IMR-90 (cell line): ENCODE measurements around the gene PCSK5. TPM values are rescaled to one million over a fixed set of nuclear protein-coding genes. Genes with fewer than 3 reads are reported as not detected.

Source experiments
- ATAC-seq: fragments of 200-7000 bp; cut with Tn5 transposase; 2 replicates; pipeline ENCODE4 v1.9.1; 2020; ENCODE audit warnings: low read depth, mild to moderate bottlenecking, moderate library complexity
- BruUV-seq: library from RNA; stranded (reverse); fragments of 400-500 nt; replicated peaks from 2 replicates; lab custom pipeline; 2021; lab: Mats Ljungman, UMichigan
- CTCF ChIA-PET: fragments of 300-600 bp; formaldehyde crosslinking; extraction: SDS; loops from one replicate; lab custom pipeline; 2021; ENCODE audit warnings: antibody characterized with exemption; lab: Yijun Ruan, JAX
- POLR2A ChIA-PET: fragments of 300-600 bp; sonication (Branson Sonifier 250); formaldehyde crosslinking; loops from one replicate; lab custom pipeline; 2022; ENCODE audit warnings: antibody characterized with exemption; ENCODE audit not compliant: unreplicated experiment; lab: Charles Lee
- DNase-seq: peaks from one replicate; pipeline ENCODE4 v3.0.0; 2013
- H2AFZ ChIP-seq: replicated peaks from 2 replicates; pipeline ENCODE3; 2013; ENCODE audit warnings: low read length, mild to moderate bottlenecking; ENCODE audit not compliant: poor library complexity
- H2AK5ac ChIP-seq: 2 replicates; pipeline ENCODE4 v1.6.1; 2013; ENCODE audit warnings: low read depth, low read length, inconsistent platforms
- H2AK9ac ChIP-seq: replicated peaks from 2 replicates; pipeline ENCODE3; 2013; ENCODE audit warnings: mild to moderate bottlenecking, low read depth, low read length, moderate library complexity; ENCODE audit not compliant: poor library complexity
- H2BK120ac ChIP-seq: 2 replicates; pipeline ENCODE4 v1.6.1; 2013; ENCODE audit warnings: low read depth, low read length, inconsistent platforms
- H2BK15ac ChIP-seq: 3 replicates; pipeline ENCODE4 v1.6.1; 2013; ENCODE audit warnings: low read depth, low read length, inconsistent platforms
- H2BK20ac ChIP-seq: 2 replicates; pipeline ENCODE4 v1.6.1; 2013; ENCODE audit warnings: low read depth, mild to moderate bottlenecking, inconsistent platforms, low read length, moderate library complexity
- H2BK5ac ChIP-seq: 2 replicates; pipeline ENCODE4 v1.6.1; 2013; ENCODE audit warnings: mild to moderate bottlenecking, low read depth, low read length, inconsistent platforms; ENCODE audit not compliant: poor library complexity, severe bottlenecking
- H3K14ac ChIP-seq: replicated peaks from 2 replicates; pipeline ENCODE4 v1.6.1; 2013; ENCODE audit warnings: low read depth, low read length, inconsistent platforms
- H3K18ac ChIP-seq: 2 replicates; pipeline ENCODE4 v1.6.1; 2013; ENCODE audit warnings: low read depth, low read length, control low read depth
- H3K23ac ChIP-seq: 2 replicates; pipeline ENCODE4 v1.6.1; 2013; ENCODE audit warnings: low read depth, low read length, inconsistent platforms
- H3K27ac ChIP-seq: 2 replicates; pipeline ENCODE4 v1.5.1; 2013; ENCODE audit warnings: mild to moderate bottlenecking, control low read depth, low read length; ENCODE audit not compliant: insufficient read depth
- H3K27me3 ChIP-seq: 2 replicates; pipeline ENCODE4 v1.6.1; 2013; ENCODE audit warnings: low read length; ENCODE audit not compliant: control insufficient read depth, insufficient read depth
- H3K36me3 ChIP-seq: 2 replicates; pipeline ENCODE4 v1.6.1; 2013; ENCODE audit warnings: low read length, mixed read lengths; ENCODE audit not compliant: control insufficient read depth, insufficient read depth
- H3K4ac ChIP-seq: 2 replicates; pipeline ENCODE4 v1.6.1; 2013; ENCODE audit warnings: low read depth, low read length, inconsistent platforms
- H3K4me1 ChIP-seq: 2 replicates; pipeline ENCODE4 v1.6.1; 2013; ENCODE audit warnings: low read length, mixed read lengths; ENCODE audit not compliant: control insufficient read depth, insufficient read depth
- H3K4me2 ChIP-seq: 2 replicates; pipeline ENCODE4 v1.6.1; 2013; ENCODE audit warnings: low read depth, mild to moderate bottlenecking, control low read depth, low read length, moderate library complexity
- H3K4me3 ChIP-seq: 2 replicates; pipeline ENCODE4 v1.5.1; 2013; ENCODE audit warnings: low read depth, mild to moderate bottlenecking, control low read depth, low read length, moderate library complexity; ENCODE audit not compliant: insufficient read depth
- H3K56ac ChIP-seq: 2 replicates; pipeline ENCODE4 v1.6.1; 2013; ENCODE audit warnings: low read length, inconsistent platforms; ENCODE audit not compliant: insufficient read depth; ENCODE audit errors: extremely low read depth
- H3K79me1 ChIP-seq, 2 experiments: 2 replicates each; pipeline ENCODE4 v1.6.1; 2013; ENCODE audit warnings: low read length in 2 of 2, inconsistent platforms in 1 of 2, low read depth in 1 of 2
- H3K9ac ChIP-seq: 2 replicates; pipeline ENCODE4 v1.6.1; 2013; ENCODE audit warnings: low read depth, low read length, control low read depth
- H3K9me1 ChIP-seq: 2 replicates; pipeline ENCODE4 v1.6.1; 2013; ENCODE audit warnings: low read length, inconsistent platforms; ENCODE audit not compliant: insufficient read depth
- H3K9me3 ChIP-seq: 2 replicates; pipeline ENCODE4 v1.6.1; 2013; ENCODE audit warnings: low read length; ENCODE audit not compliant: control insufficient read depth, insufficient read depth
- H4K20me1 ChIP-seq: 2 replicates; pipeline ENCODE4 v1.6.1; 2013; ENCODE audit warnings: low read length, inconsistent platforms; ENCODE audit not compliant: insufficient read depth
- H4K5ac ChIP-seq: 2 replicates; pipeline ENCODE4 v1.6.1; 2013; ENCODE audit warnings: mild to moderate bottlenecking, low read depth, low read length, control low read depth
- H4K8ac ChIP-seq, 2 experiments: 2 replicates each; pipeline ENCODE4 v1.6.1; 2013; ENCODE audit warnings: low read depth in 2 of 2, low read length in 2 of 2, control low read depth in 1 of 2, inconsistent platforms in 1 of 2
- H4K91ac ChIP-seq: 2 replicates; pipeline ENCODE4 v1.6.1; 2013; ENCODE audit warnings: low read depth, low read length, inconsistent platforms; ENCODE audit not compliant: insufficient read depth
- MAZ ChIP-seq: IDR thresholded peaks from 2 replicates; pipeline ENCODE4 v1.6.1; 2012; ENCODE audit warnings: low read depth, mild to moderate bottlenecking, low read length, improper control_type of control experiment, moderate library complexity, borderline replicate concordance
- NFE2L2 ChIP-seq: fragments of 150-350 bp; IDR thresholded peaks from 2 replicates; pipeline ENCODE4 v1.6.1; 2016; ENCODE audit warnings: low read depth, mild to moderate bottlenecking, low read length
- RAD21 ChIP-seq: IDR thresholded peaks from 2 replicates; pipeline ENCODE4 v1.6.1; 2012; ENCODE audit warnings: low read length, improper control_type of control experiment
- SMC3 ChIP-seq: fragments of 150-350 bp; IDR thresholded peaks from 2 replicates; pipeline ENCODE4 v1.6.1; 2016; ENCODE audit warnings: low read depth, mild to moderate bottlenecking, antibody characterized with exemption, low read length, moderate library complexity
- WGBS, 2 experiments: methylation state at CpG; one replicate each; pipeline versions ENCODE4 v1.1.5 to v1.1.7; 2013; ENCODE audit warnings: missing lambda C conversion rate in 2 of 2; ENCODE audit not compliant: insufficient read length in 1 of 2; ENCODE audit errors: extremely low coverage in 2 of 2; 5-methylcytosine and 5-hydroxymethylcytosine counted together
- dilution Hi-C: fragments of 300-500 bp; cut with HindIII; formaldehyde crosslinking; loops from one replicate; pipeline ENCODE4 v1.14.3; 2018; ENCODE audit warnings: low sequenced_read_pairs; ENCODE audit not compliant: unreplicated experiment
- in situ Hi-C: fragments of 300-500 bp; cut with MboI; formaldehyde crosslinking; loops from 3 replicates; pipeline ENCODE4 v1.14.3; 2019; ENCODE audit warnings: low sequenced_read_pairs, inconsistent platforms, mixed read lengths
- intact Hi-C: fragments of 100-400 bp; cut with micrococcal nuclease; formaldehyde crosslinking; loops from 2 replicates; pipeline ENCODE4 v1.10.0; 2022
- polyA plus RNA-seq, 3 experiments: library from polyadenylated mRNA; depleted of rRNA; stranded (reverse); fragments of >200 nt; gene quantifications; 2 replicates each; pipeline ENCODE4 v1.2.3, GENCODE V29; 2012; ENCODE audit warnings: low replicate concordance in 1 of 3
- total RNA-seq: library from RNA; depleted of rRNA; stranded (reverse); fragments of >200 nt; gene quantifications from 2 replicates; pipeline ENCODE4 v1.2.3, GENCODE V29; 2012

PCSK5 gene
- total and polyA plus RNA-seq, 2 of the 4 experiments (the other 2 are of a cell fraction), result 1.5 to 3.0 TPM

- no peak for TF ChIP-seq MAZ
- TF ChIP-seq NFE2L2, result no peak
- TF ChIP-seq SMC3, result no peak
These were observed 276.1 kb downstream of the PCSK5 start (continued) for GRCh38 chr9:76166526-76166925.

GRCh38 chr9:76176171-76176570 lies 285.7 kb downstream of the PCSK5 start:
- DNase-seq, result no peak
- POLR2A ChIA-PET, result no interaction called here

More at GRCh38 chr9:76176171-76176570, 285.7 kb downstream of the PCSK5 start:
- no peak overlapping the region for H2AK5ac ChIP-seq
- H3K4ac ChIP-seq, result no peak overlapping the region
- H3K9me3 ChIP-seq, result no peaks in the 10 kb centered on the region
- H2BK15ac ChIP-seq, result no peak overlapping the region
- H3K27ac ChIP-seq, result no peak overlapping the region
- peaks cover 6% of the 10 kb centered on the region for H3K4me1 ChIP-seq
- in situ Hi-C loops (no loop called here), dilution Hi-C loops (no loop called here), intact Hi-C loops (no loop called here)
- no peak overlapping the region for H2AFZ ChIP-seq
- H3K14ac ChIP-seq, result no peak overlapping the region
- H4K91ac ChIP-seq, result no peak overlapping the region
- TF ChIP-seq RAD21 (no peak), NFE2L2 (no peak)
- BruUV-seq, result no TSS peak
- no peak overlapping the region for H3K23ac ChIP-seq
- H2AK9ac ChIP-seq, result no peak overlapping the region
- no peak overlapping the region for H3K4me3 ChIP-seq
- WGBS, 2 experiments, result no CpG with 5 or more reads among the region's 1 CpG
- no peak overlapping the region for H3K4me2 ChIP-seq
- peaks cover 9% of the 10 kb centered on the region for H3K9me1 ChIP-seq
- no peak for ATAC-seq
- H3K9ac ChIP-seq, result no peak overlapping the region
- H3K36me3 ChIP-seq, result peaks cover 10% of the 10 kb centered on the region
- H4K5ac ChIP-seq, result no peak overlapping the region
- CTCF ChIA-PET, result no interaction called here
- no peak overlapping the region for H2BK120ac ChIP-seq
- H3K79me1 ChIP-seq, result no peaks in the 10 kb centered on the region
- H3K56ac ChIP-seq, result no peak overlapping the region
- no peak overlapping the region for H4K8ac ChIP-seq
- H3K18ac ChIP-seq, result no peak overlapping the region
- H4K20me1 ChIP-seq, result no peaks in the 10 kb centered on the region
- no peaks in the 10 kb centered on the region for H3K27me3 ChIP-seq
- no peak overlapping the region for H2BK5ac ChIP-seq
- H2BK20ac ChIP-seq, result no peak overlapping the region
